H9 (cell line): ENCODE results near the gene DHRS7B. TPM values are rescaled to one million over a fixed set of nuclear protein-coding genes. Genes with fewer than 3 reads are reported as not detected.

ENCODE experiments used
- DNase-seq: peaks from one replicate; pipeline ENCODE4 v3.0.0-alpha.2; 2017
- H2AFZ ChIP-seq: one replicate; pipeline ENCODE4 v1.6.1; 2013; ENCODE audit warnings: mild to moderate bottlenecking, low read length, control low read depth, moderate library complexity
- H2AK5ac ChIP-seq: 2 replicates; pipeline ENCODE4 v1.6.1; 2013; ENCODE audit warnings: low read length, control low read depth, mixed read lengths; ENCODE audit not compliant: insufficient read length
- H2BK120ac ChIP-seq: one replicate; pipeline ENCODE4 v1.6.1; 2013; ENCODE audit warnings: low read depth, mild to moderate bottlenecking, low read length, control low read depth, inconsistent platforms; ENCODE audit not compliant: poor library complexity, severe bottlenecking
- H2BK12ac ChIP-seq: 2 replicates; pipeline ENCODE4 v1.6.1; 2013; ENCODE audit warnings: low read length, control low read depth, mixed read lengths, low read depth; ENCODE audit not compliant: insufficient read length
- H2BK15ac ChIP-seq: 2 replicates; pipeline ENCODE4 v1.6.1; 2013; ENCODE audit warnings: low read depth, low read length, control low read depth
- H2BK20ac ChIP-seq: one replicate; pipeline ENCODE4 v1.6.1; 2013; ENCODE audit warnings: low read depth, mild to moderate bottlenecking, low read length, control low read depth, inconsistent platforms; ENCODE audit not compliant: poor library complexity, severe bottlenecking
- H2BK5ac ChIP-seq: 2 replicates; pipeline ENCODE4 v1.6.1; 2013; ENCODE audit warnings: low read length, control low read depth, mixed read lengths; ENCODE audit not compliant: insufficient read length
- H3K14ac ChIP-seq: 2 replicates; pipeline ENCODE4 v1.6.1; 2013; ENCODE audit warnings: low read length, control low read depth; ENCODE audit not compliant: insufficient read depth
- H3K18ac ChIP-seq: 2 replicates; pipeline ENCODE4 v1.6.1; 2013; ENCODE audit warnings: low read depth, mild to moderate bottlenecking, mixed read lengths, low read length, control low read depth; ENCODE audit not compliant: insufficient read length
- H3K23ac ChIP-seq: 2 replicates; pipeline ENCODE4 v1.6.1; 2013; ENCODE audit warnings: low read length, control low read depth, mixed read lengths, low read depth; ENCODE audit not compliant: insufficient read length
- H3K23me2 ChIP-seq: 2 replicates; pipeline ENCODE4 v1.6.1; 2013; ENCODE audit warnings: low read depth, mild to moderate bottlenecking, mixed read lengths, low read length, control low read depth; ENCODE audit not compliant: insufficient read length, poor library complexity, severe bottlenecking
- H3K27ac ChIP-seq: 2 replicates; pipeline ENCODE4 v1.5.1; 2013; ENCODE audit warnings: low read length, control low read depth, mixed read lengths, low read depth; ENCODE audit not compliant: insufficient read length
- H3K27me3 ChIP-seq: 2 replicates; pipeline ENCODE4 v1.6.1; 2013; ENCODE audit warnings: low read length, control low read depth, inconsistent platforms; ENCODE audit not compliant: insufficient read depth
- H3K4ac ChIP-seq: 2 replicates; pipeline ENCODE4 v1.6.1; 2013; ENCODE audit warnings: low read depth, mild to moderate bottlenecking, control low read depth, inconsistent platforms, low read length, moderate library complexity
- H3K4me1 ChIP-seq: 2 replicates; pipeline ENCODE4 v1.6.1; 2013; ENCODE audit warnings: low read length, control low read depth, inconsistent platforms; ENCODE audit not compliant: insufficient read depth
- H3K4me2 ChIP-seq: 2 replicates; pipeline ENCODE4 v1.6.1; 2013; ENCODE audit warnings: low read length, control low read depth, mixed read lengths; ENCODE audit not compliant: insufficient read length, insufficient read depth
- H3K56ac ChIP-seq: 2 replicates; pipeline ENCODE4 v1.6.1; 2013; ENCODE audit warnings: low read depth, mild to moderate bottlenecking, mixed read lengths, low read length, control low read depth; ENCODE audit not compliant: insufficient read length
- H3K79me1 ChIP-seq: 2 replicates; pipeline ENCODE4 v1.6.1; 2013; ENCODE audit warnings: low read depth, mild to moderate bottlenecking, moderate library complexity, low read length, control low read depth, inconsistent platforms; ENCODE audit not compliant: insufficient read depth, poor library complexity, severe bottlenecking
- H3K79me2 ChIP-seq: 2 replicates; pipeline ENCODE4 v1.6.1; 2013; ENCODE audit warnings: low read length, control low read depth, inconsistent platforms; ENCODE audit not compliant: insufficient read depth
- H3K9ac ChIP-seq: 2 replicates; pipeline ENCODE4 v1.6.1; 2013; ENCODE audit warnings: low read length, control low read depth, mixed read lengths; ENCODE audit not compliant: insufficient read length; ENCODE audit errors: extremely low read depth
- H3K9me3 ChIP-seq: one replicate; pipeline ENCODE4 v1.6.1; 2013; ENCODE audit warnings: low read depth, low read length, inconsistent platforms; ENCODE audit not compliant: control insufficient read depth
- H3T11ph ChIP-seq: one replicate; pipeline ENCODE4 v1.6.1; 2013; ENCODE audit warnings: mild to moderate bottlenecking, low read length, control low read depth, inconsistent platforms
- H4K20me1 ChIP-seq: one replicate; pipeline ENCODE4 v1.6.1; 2013; ENCODE audit not compliant: control insufficient read depth, insufficient read length, insufficient read depth
- H4K5ac ChIP-seq: 2 replicates; pipeline ENCODE4 v1.6.1; 2013; ENCODE audit warnings: low read depth, mild to moderate bottlenecking, mixed read lengths, low read length, control low read depth; ENCODE audit not compliant: insufficient read length
- H4K8ac ChIP-seq: replicated peaks from 2 replicates; pipeline ENCODE4 v1.6.1; 2013; ENCODE audit warnings: low read length, control low read depth, mixed read lengths, low read depth; ENCODE audit not compliant: insufficient read length
- H4K91ac ChIP-seq: 2 replicates; pipeline ENCODE4 v1.6.1; 2013; ENCODE audit warnings: low read depth, mild to moderate bottlenecking, moderate library complexity, mixed read lengths, low read length, control low read depth; ENCODE audit not compliant: insufficient read length
- H3K27ac Mint-ChIP-seq, 3 experiments: 2 replicates in 2 of 3; 3 replicates in 1 of 3; pipeline ENCODE4 v1.8.0; 2020 to 2021; ENCODE audit warnings: mixed read lengths in 3 of 3, mild to moderate bottlenecking in 1 of 3, moderate library complexity in 1 of 3
- H3K27me3 Mint-ChIP-seq: 2 replicates; pipeline ENCODE4 v1.8.0; 2021; ENCODE audit warnings: low read depth, mild to moderate bottlenecking, moderate library complexity, mixed read lengths
- H3K36me3 Mint-ChIP-seq, 3 experiments: 2 replicates in 2 of 3; 3 replicates in 1 of 3; pipeline ENCODE4 v1.8.0; 2020 to 2021; ENCODE audit warnings: low read depth in 3 of 3, mixed read lengths in 3 of 3; ENCODE audit not compliant: insufficient read depth in 1 of 3
- H3K4me1 Mint-ChIP-seq, 2 experiments: 2 replicates each; pipeline ENCODE4 v1.8.0; 2020; ENCODE audit warnings: mixed read lengths in 2 of 2
- H3K4me3 Mint-ChIP-seq, 2 experiments: 2 replicates in 1 of 2; 3 replicates in 1 of 2; pipeline ENCODE4 v1.8.0; 2020 to 2021; ENCODE audit warnings: mild to moderate bottlenecking in 2 of 2, mixed read lengths in 2 of 2, moderate library complexity in 1 of 2
- H3K9me3 Mint-ChIP-seq, 2 experiments: 2 replicates in 1 of 2; 3 replicates in 1 of 2; pipeline ENCODE4 v1.8.0; 2020; ENCODE audit warnings: mild to moderate bottlenecking in 2 of 2, mixed read lengths in 2 of 2, moderate library complexity in 1 of 2
- CTCF ChIP-seq: fragments of 200-600 bp; sonication (generic); conservative IDR thresholded peaks from 3 replicates; pipeline ENCODE4 v1.8.0; 2021; ENCODE audit warnings: antibody characterized with exemption, mild to moderate bottlenecking
- WGBS: extraction: QIAGEN DNeasy Blood & Tissue Kit; methylation state at CpG from one replicate; pipeline ENCODE4 v1.1.7; 2013; ENCODE audit warnings: missing lambda C conversion rate, low lambda C conversion rate, mixed read lengths; ENCODE audit not compliant: insufficient read length; ENCODE audit errors: extremely low coverage; 5-methylcytosine and 5-hydroxymethylcytosine counted together
- total RNA-seq: library from RNA; stranded (reverse); gene quantifications from 2 replicates; pipeline ENCODE4 v1.2.1, GENCODE V29; 2021

The DHRS7B gene
- total RNA-seq, 1 experiment from 2014 or later = 20.3 TPM

- WGBS = no CpG with 5 or more reads among the region's 10 CpGs
- Histone ChIP-seq H3K4me2 (no peak overlapping the region), H4K20me1 (no peaks in the 10 kb centered on the region), H3K56ac (no peak overlapping the region), H3K9ac (no peak overlapping the region), H2BK5ac (no peak overlapping the region), H2BK120ac (no peak overlapping the region), H3K4ac (no peak overlapping the region), H3T11ph (no peak overlapping the region), H2BK20ac (no peak overlapping the region), H3K18ac (no peak overlapping the region), H2BK15ac (no peak overlapping the region), H2AK5ac (no peak overlapping the region), H3K79me2 (peaks cover 23% of the 10 kb centered on the region; the same call in 1 of the 2 replicates), H3K79me1 (peaks cover 7% of the 10 kb centered on the region), H3K23me2 (no peaks in the 10 kb centered on the region), H3K23ac (no peak overlapping the region), H3K4me1 (peaks cover 13% of the 10 kb centered on the region; the same call in 1 of the 2 replicates), H2BK12ac (no peak overlapping the region), H3K14ac (no peak overlapping the region), H2AFZ (no peak overlapping the region), H4K91ac (no peak overlapping the region), H4K8ac (no peak overlapping the region), H3K27ac (no peak overlapping the region), H4K5ac (no peak overlapping the region), H3K27me3 (no peaks in the 10 kb centered on the region), H3K9me3 (no peaks in the 10 kb centered on the region)
- Mint-ChIP-seq H3K27me3 (no peaks in the 10 kb centered on the region), H3K36me3 (peaks cover 21 to 34% (median 26%) of the 10 kb centered on the region in 3 experiments), H3K4me3 (peak overlapping the region; percentile 24 to 66; a peak in 4 of 5 replicates), H3K27ac (peak overlapping the region; percentile 33 to 76 (median 65); a peak in 4 of 7 replicates), H3K4me1 (peaks cover 36 to 44% of the 10 kb centered on the region in 2 experiments), H3K9me3 (no peaks in the 10 kb centered on the region)
- peak; percentile 67 for DNase-seq
- TF ChIP-seq CTCF = no peak
These were observed 73.1 kb downstream of the DHRS7B start for GRCh38 chr17:21199856-21200255.
